Keratinocyte (primary cell): ENCODE results near the gene FAM13A.

Experiments used
- EZH2 ChIP-seq: IDR thresholded peaks from one replicate; pipeline ENCODE4 v1.6.1; 2012; ENCODE audit warnings: inconsistent platforms, mild to moderate bottlenecking, low read length, moderate library complexity
- TF ChIP-seq, protein P1 (sequence below), 3 experiments: IDR thresholded peaks in 1 of 3; conservative IDR thresholded peaks in 1 of 3; optimal IDR thresholded peaks in 1 of 3; 2 replicates in 2 of 3; 3 replicates in 1 of 3; pipeline versions ENCODE3 to v1.5.1; 2011; ENCODE audit warnings: low read length in 3 of 3, mild to moderate bottlenecking in 3 of 3, moderate library complexity in 2 of 3, control low read depth in 1 of 3, inconsistent platforms in 1 of 3; ENCODE audit not compliant: insufficient read depth in 2 of 3; ENCODE audit errors: extremely low read depth in 1 of 3

DNA sequence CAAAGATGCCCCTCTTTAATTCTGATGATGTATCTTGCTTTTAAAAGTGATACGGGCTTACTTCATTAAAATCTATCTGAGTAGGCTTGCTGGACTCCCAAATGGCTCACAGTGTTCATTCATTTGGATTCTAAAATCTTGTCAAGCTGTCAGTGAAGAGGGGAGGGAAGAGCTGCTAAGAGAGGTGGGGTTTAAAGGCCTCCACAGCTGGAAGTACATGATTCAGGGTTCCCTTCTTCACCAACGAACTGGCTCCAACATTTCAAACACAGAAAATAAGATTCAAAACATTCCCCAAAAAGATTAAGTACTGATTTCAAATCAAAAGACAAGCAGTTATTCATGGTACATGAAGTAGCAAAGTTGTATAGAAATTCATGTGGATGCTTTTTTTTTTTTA lies 226.4 kb downstream of the FAM13A start:
- TF ChIP-seq, protein P1, sequence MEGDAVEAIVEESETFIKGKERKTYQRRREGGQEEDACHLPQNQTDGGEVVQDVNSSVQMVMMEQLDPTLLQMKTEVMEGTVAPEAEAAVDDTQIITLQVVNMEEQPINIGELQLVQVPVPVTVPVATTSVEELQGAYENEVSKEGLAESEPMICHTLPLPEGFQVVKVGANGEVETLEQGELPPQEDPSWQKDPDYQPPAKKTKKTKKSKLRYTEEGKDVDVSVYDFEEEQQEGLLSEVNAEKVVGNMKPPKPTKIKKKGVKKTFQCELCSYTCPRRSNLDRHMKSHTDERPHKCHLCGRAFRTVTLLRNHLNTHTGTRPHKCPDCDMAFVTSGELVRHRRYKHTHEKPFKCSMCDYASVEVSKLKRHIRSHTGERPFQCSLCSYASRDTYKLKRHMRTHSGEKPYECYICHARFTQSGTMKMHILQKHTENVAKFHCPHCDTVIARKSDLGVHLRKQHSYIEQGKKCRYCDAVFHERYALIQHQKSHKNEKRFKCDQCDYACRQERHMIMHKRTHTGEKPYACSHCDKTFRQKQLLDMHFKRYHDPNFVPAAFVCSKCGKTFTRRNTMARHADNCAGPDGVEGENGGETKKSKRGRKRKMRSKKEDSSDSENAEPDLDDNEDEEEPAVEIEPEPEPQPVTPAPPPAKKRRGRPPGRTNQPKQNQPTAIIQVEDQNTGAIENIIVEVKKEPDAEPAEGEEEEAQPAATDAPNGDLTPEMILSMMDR (optimal IDR thresholded peaks at IDR 0.05 in 1 of 3, IDR thresholded peaks at IDR 0.05 in 1 of 3, conservative IDR thresholded peaks at IDR 0.05 in 1 of 3; ENCODE audit: extremely low read depth in 1 of 3, insufficient read depth in 2 of 3, low read length in 3 of 3): no peak
- no peak for TF ChIP-seq EZH2
